GM19240 (cell line): Measurements from ENCODE around the gene CELA2A.
A peak's percentile ranks its signal among the peaks of the same experiment; 100 is the strongest.
"Not testable (repeated sequence)": the region's sequence is repeated elsewhere in the genome, so short reads cannot be mapped to it uniquely, and the experiment has no call there.

Experiments used
- DNase-seq: peaks from one replicate; pipeline ENCODE4 v3.0.0; 2011; ENCODE audit warnings: low spot score; ENCODE audit not compliant: insufficient read length

Gene CELA2A

GRCh38 chr1:15493869-15494390 lies 37.4 kb downstream of the CELA2A start:
- DNase-seq: no peak

GRCh38 chr1:15500184-15501178 lies 43.9 kb downstream of the CELA2A start:
- DNase-seq: no peak

GRCh38 chr1:15501208-15502032 lies 44.9 kb downstream of the CELA2A start:
- DNase-seq: peak; percentile 55

- no peak for DNase-seq
Measured at GRCh38 chr1:15504436-15504835, 47.9 kb downstream of the CELA2A start.

DNA sequence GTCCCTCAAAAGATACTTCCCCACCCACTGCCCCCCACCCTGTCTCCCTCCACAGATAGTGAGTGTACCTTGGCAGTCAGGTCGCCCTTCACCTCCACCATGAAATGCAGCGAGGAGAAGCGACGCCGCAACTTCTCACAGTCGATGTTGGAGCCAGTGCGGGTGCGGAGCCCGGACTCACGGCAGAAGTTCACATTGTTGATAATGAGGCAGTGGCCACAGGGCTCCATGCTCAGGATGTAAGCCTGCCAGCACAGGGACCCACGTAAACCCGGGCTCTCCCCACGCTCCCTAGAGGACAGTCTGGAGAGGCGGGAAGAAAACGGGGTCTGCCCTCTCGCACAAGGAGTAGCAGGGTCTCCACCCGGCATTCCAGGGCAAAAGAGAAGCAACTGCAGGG lies 50.3 kb downstream of the CELA2A start:
- no peak for DNase-seq

GRCh38 chr1:15507278-15507677 lies 50.7 kb downstream of the CELA2A start:
- DNase-seq: no peak

DNA sequence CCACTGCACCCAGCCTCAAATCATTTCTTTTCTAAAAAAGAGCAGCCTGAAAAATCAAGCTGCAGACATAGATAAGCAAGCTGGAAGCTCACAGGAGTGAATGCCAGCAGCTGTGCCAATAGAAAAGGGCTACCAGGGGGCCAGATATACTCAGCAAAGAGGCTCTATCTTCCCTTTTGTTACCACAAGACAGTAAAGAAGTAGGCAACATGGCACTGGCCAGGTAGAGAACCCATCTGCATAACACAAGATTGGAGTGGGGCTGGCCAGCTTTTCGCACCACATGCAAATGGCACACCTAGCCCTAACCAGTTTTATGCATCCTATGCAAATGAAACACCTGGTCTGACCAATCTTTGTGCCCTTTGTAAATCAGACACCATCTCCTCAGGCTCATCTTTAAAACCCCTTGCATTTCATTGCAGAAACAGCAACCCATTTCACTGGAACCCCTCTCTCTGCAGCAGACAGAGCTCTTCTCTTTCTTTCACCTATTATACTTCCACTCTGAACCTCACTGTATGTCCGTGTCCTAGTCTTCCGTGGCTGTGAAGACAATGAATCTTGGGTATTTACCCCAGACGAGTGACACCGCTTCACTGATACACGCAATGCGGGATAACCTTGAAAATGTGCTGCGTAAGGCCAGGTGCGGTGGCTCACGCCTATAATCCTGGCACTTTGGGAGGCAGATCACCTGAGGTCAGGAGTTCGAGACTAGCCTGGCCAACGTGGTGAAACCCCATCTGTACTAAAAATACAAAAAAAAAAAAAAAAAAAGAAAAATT lies 52.4 kb downstream of the CELA2A start:
- no peak for DNase-seq

- no peak for DNase-seq
Measured at GRCh38 chr1:15509586-15509985, 53.1 kb downstream of the CELA2A start.

GRCh38 chr1:15510611-15511405 lies 54.3 kb downstream of the CELA2A start:
- no peak for DNase-seq

DNA sequence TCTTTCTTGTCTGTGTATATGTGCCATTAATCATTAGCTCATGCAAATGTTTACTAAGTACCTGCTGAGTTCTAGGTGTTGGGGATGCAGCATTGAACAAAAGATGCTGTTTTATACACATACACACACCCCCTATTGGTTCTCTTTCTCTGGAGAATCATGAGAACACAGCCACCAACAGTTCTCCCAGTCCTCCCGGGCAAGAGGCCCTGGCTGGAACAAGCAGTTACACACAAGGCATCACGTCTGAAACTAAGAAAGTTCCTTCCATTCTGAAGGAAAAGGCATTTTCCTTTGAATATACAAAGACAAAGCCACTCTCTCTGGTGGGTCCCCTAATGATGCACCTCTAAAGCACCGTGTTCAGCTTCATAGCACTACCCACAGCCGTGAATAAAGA lies 56.7 kb downstream of the CELA2A start:
- no peak for DNase-seq

- no peak for DNase-seq
Measured at GRCh38 chr1:15513919-15514318, 57.4 kb downstream of the CELA2A start.

DNA sequence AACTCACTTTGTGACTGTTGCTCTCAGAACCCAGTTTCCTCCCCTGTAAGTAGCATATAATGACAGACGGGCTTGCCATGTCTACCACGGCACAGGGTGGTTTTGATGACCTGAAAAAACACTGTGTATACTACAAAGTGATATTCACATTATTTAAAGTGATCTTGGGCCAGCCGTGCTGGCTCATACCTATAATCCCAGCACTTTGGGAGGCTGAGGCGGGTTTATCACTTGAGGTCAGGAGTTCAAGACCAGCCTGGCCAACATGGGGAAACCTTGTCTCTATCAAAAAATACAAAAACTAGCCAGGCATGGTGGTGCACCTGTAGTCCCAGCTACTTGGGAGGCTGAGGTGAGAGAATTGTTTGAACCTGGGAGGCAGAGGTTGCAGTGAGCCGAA lies 58.0 kb downstream of the CELA2A start:
- DNase-seq: not testable (repeated sequence)

- DNase-seq: no peak
Measured at GRCh38 chr1:15515022-15515663, 58.6 kb downstream of the CELA2A start.

- no peak for DNase-seq
Measured at GRCh38 chr1:15519625-15520024, 63.1 kb downstream of the CELA2A start.

DNA sequence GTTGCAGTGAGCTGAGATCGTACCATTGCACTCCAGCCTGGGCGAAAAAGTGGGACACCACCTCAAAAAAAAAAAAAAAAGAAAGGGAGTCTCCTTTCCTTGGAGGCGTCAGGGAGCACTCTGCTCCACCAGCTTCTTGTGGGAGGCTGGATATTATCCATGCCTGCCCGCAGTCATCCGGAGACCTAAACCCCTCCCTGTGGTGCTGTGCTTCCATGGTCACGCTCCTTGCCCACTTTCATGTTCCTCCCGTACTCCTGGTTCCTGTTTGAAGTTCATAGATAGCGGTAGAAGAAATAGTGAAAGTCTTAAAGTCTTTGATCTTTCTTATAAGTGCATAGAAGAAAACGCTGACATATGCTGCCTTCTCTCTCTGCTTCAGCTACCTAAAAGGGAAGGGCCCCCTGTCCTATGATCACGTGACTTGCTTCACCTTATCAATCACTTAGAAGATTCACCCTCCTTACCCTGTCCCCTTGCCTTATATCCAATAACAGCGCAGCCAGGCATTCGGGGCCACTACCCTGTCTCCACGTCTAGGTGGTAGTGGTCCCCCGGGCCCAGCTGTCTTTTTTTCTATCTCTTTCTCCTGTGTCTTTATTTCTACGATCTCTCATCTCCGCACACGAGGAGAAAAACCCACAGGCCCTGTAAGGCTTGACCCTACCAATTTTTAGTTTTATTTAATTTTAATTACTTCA lies 64.8 kb downstream of the CELA2A start:
- DNase-seq: not testable (repeated sequence)
